NAMALWA (cell line): ENCODE data around the gene PNMA1.

Experiments used
- DNase-seq: peaks from one replicate; pipeline ENCODE4 v3.0.0-alpha.2; 2015; ENCODE audit warnings: low spot score

Gene PNMA1

DNA sequence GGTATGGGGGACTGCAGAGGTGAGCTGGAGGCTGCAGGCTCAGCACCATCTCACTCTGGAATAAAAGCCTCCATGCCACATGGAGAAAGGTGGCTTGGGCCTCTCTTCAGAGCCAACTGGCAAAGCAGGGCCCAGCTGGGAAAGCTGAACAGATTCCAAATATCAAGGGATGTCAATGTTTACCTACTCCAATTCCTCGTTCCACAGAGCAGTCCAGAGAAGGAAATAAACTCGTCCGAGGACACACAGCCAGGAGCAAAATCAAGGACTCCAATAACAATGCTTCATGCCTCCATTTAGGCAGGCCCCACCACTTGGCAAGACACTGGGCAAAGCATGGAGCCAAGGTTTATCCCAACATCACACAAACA lies 36.3 kb upstream of the PNMA1 start:
- DNase-seq: no peak

- DNase-seq: no peak
Measured at GRCh38 chr14:73749706-73750530, 35.7 kb upstream of the PNMA1 start.

DNA sequence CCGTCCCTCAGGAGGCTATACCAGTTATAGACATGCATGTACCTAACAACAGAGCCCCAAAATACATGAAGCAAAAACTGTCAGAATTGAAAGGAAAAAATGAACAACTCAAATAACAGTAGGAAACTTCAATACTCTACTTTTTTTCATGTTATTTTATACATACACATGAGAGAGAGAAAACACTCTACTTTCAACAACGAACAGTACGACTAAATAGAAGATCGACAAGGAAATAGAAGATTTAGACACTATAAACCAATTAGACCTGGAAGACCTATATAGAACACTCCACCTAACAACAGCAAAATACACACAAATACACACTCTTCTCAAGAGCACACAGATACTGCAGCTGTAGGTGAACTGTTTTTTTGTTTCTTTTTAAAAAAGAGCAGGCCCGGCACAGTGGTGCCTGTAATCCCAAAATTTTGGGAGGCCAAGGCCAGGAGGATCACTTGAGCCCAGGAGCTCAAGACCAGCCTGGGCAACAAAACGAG lies 34.7 kb upstream of the PNMA1 start:
- DNase-seq: no peak

- DNase-seq: no peak
Measured at GRCh38 chr14:73747379-73748211, 33.4 kb upstream of the PNMA1 start.

- no peak for DNase-seq
Measured at GRCh38 chr14:73746520-73747378, 32.6 kb upstream of the PNMA1 start.

DNA sequence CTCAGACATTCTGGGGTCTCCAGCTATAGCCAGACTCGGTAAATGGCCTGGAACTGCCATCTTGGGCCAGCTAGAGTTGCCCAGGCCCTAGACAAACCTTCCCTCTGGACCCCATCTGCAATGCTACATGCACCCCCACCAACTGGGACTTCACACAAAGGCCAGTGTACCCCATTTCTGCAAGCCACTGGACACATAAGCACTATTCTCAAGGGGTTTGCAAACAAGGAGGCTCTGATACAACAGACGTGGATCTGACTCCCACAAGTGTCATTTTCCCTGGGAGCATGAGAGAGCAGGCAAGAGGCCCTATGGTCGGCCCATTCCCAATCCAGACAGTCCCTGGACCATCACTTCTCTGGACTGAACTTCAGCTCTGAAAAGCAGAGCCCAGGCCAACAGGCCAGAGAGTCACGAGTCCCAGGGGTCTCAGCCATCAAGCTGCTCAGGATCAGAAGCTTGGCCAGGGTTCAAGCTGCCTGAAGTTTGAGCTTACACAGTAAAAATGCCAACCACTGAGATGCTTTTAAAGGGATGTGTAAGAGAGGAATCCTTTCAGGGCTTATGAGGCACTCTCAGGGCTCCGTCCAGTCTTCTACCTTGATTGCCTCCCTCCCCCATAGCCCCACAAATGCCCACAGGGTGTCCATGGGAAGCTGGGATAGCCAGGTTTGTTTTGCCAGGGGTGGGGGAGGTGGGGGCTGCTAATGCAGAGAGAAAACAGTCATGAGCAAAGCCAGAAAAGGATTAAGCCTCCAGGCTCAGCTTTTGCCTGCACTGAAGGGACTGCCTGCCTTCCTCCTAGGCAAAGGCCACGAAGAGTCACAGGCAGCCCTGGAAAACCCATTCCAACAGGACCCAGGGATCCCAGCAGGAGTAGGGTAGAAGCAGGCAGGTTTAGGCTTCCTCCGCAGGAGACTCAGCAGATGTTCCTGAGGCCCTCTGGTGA lies 31.7 kb upstream of the PNMA1 start:
- DNase-seq: no peak

- DNase-seq: no peak
Measured at GRCh38 chr14:73744874-73745529, 30.8 kb upstream of the PNMA1 start.

- DNase-seq: no peak
Measured at GRCh38 chr14:73744175-73744867, 30.1 kb upstream of the PNMA1 start.

DNA sequence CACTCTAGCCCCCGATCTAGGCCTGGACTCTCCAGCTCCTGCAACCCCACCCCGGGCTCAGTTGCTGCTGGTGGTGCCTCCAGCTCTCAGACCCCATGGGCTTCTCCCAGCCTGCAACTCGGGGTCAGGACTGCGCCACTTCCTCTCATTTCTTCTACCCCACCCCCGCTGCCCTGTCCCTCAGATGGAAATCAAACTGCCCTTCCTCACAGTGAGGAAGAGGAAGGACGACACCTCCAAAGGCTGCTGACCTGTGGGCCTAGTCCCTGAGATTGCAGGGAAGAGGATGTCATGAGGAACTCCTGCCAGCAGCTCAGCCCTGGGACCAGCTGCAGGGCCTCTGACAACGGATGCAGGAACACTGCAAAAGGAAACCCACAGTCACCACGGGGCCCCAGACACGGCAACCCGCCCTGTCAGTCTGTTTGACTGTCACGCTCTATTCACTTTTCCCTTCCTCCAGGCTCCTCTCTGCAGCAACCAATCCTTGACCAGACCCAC lies 29.3 kb upstream of the PNMA1 start:
- peak; percentile 40 for DNase-seq

DNA sequence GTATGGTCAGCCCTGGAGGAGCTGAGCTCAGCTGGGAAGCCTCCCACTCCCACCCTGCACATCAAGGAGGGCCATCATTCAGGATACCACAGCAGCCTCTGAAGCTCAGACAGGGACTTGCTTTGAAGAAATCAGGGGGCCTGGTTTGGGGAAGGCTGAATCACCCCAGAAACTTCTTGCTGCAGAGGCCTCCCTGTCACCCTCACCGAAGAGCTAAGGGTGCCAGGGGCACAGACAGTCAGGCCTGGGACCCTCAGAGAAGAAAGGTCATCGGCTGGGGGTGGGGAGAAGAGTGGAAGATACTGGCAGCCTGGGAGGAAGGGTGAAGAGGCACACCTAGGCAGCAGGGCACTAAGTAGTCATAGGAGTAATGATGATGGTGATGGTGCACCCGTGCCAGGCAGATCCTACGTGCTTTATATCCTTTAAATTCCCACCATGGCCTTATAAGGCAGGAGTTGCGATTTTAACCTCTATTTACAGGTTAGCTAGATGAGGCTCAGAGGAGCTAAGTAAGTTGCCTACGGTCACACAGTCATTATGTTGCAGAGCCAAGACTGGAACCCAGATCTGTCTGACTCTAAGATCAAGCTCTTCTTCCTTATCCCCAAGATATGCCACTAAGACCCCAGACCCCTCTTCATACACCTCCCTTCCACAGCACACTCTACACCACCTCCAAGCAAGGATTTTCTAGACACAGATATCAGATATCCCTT lies 28.5 kb upstream of the PNMA1 start:
- DNase-seq: no peak

GRCh38 chr14:73741876-73742519 lies 27.8 kb upstream of the PNMA1 start:
- no peak for DNase-seq

- no peak for DNase-seq
Measured at GRCh38 chr14:73741386-73741875, 27.2 kb upstream of the PNMA1 start.

GRCh38 chr14:73740618-73741326 lies 26.6 kb upstream of the PNMA1 start:
- DNase-seq: no peak

- DNase-seq: no peak
Measured at GRCh38 chr14:73739899-73740617, 25.9 kb upstream of the PNMA1 start.

DNA sequence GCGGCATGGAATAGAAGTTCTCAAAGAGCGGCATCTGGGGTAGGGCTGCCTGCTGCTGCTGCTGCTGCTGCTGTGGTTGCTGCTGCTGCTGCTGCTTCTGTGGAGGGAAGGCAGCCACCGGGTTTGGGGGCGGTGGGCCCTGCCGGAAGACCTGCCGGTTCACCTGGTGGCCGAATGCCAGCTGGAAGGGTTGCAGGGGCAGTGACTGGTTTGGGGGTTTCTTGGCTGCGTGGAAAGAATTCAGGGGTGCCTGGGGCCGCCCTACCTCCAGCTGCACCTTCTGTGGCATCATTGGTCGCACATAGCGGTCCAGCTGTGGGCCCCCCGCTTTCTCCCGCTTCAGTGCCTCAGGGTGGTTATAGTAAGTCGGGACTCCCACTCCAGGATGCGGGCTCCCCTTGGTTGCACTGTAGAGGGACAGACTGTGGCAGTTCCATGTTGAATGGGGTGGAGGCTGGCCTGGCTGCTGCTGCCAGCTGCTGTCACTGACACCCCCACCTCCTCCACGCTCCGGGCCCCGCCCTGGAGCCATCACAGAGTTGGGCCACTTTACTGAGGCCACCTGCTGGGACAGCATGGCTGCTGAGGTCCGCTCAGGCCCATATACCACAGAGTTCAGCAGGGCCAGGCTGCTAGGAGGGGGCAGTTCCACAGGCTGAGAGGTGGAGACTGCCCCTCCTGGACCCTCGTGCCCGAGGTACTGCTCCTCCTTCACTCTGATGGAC lies 25.2 kb upstream of the PNMA1 start:
- DNase-seq: no peak

GRCh38 chr14:73738518-73739173 lies 24.5 kb upstream of the PNMA1 start:
- no peak for DNase-seq
